ENCODE data around the gene CCDC78. TPM values are rescaled to one million over a fixed set of nuclear protein-coding genes. Genes with fewer than 3 reads are reported as not detected.

Gene CCDC78
- total and polyA plus RNA-seq, 2 donors (not counting 3 experiments of a cell fraction or from before 2014, with no cell fraction given), result 0.50 to 1.3 TPM

DNA sequence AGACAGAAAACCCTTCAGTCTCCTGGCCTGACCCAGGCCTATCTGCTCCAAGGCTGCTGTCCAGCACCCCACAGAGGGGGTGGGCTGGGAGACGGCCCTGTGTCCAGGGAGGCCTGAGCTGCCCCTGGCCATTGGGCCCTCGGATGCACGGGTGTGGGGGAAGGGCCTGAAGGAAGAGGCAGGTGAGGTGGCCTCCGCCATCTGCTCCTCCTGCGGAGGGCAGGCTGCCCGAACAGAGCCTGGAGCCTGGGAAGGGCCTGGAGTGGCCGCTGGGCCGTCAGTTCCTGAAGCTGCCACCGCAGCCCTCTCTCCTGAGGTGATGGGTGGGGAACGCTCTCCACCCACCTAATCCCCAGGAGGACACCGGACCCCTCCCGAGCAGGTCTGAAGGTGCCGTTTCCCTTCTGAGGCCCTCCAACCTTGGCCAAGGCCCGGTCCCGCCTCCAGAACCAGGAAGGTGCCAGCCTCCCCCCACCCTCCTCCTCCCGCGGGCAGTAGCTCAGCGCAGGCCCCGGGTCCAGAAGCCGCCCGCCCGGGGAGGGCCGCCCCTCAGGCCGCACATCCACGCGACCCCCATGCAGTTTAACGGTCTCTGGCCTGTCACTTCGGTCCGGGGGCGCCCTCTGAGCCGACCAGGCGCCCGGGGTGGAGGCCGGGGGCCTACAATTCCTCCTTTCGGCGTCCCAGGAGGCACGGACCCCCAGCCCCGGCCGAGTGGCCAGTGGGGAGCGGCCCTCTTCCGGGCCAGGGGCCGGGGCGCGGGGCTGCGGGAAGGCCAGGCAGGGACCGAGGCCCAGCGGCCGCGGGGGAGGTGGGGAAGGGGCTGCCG, 21.5 kb downstream of the CCDC78 start:
- H3K27me3 ChIP-seq (ENCODE audit: control insufficient read depth in 2 of 2, insufficient read depth in 2 of 2, low read length in 2 of 2), result peaks cover 39 to 44% of the 10 kb centered on the region in 2 experiments
- H3K27ac ChIP-seq (ENCODE audit: insufficient read depth, low read depth, low read length), result no peak overlapping the region
- intact Hi-C loops (cut with micrococcal nuclease), result no loop called here

DNA sequence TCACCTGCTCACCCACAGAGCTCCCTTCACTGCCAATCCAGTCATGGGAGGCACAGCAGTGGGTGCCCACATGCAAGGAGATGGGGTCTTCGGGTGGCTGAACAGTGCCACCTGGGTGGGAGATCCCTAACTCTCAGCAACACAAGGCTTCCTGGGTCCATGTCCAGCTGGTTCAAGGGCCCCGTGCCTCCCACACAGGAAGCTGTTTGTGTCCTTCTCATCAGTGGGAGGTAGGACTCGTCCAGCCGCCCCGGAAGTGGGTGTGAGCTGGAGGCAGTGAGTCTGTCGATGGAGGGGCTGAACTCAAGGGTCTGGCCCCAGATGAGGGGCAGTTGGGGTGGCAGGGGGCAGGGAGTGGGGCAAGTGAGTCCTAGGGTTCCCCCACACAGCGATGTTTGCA, 22.2 kb downstream of the CCDC78 start:
- Histone ChIP-seq H3K36me3 (ENCODE audit: control insufficient read depth in 2 of 2, extremely low read depth in 1 of 2, insufficient read depth in 2 of 2, low read length in 2 of 2) (no peaks in the 10 kb centered on the region), H3K9me3 (replicated peaks; ENCODE audit: control insufficient read depth, insufficient read depth, low read length) (no peaks in the 10 kb centered on the region), H4K20me1 (replicated peaks; ENCODE audit: control insufficient read depth, extremely low read depth, insufficient read depth, low read length) (no peaks in the 10 kb centered on the region), H3K9me1 (replicated peaks; ENCODE audit: control insufficient read depth, extremely low read depth, insufficient read depth, low read length) (no peaks in the 10 kb centered on the region), H3K27me3 (ENCODE audit: control insufficient read depth in 2 of 2, insufficient read depth in 2 of 2, low read length in 2 of 2) (peaks cover 39 to 44% of the 10 kb centered on the region in 2 experiments), H3K27ac (ENCODE audit: insufficient read depth, low read depth, low read length) (no peak overlapping the region), H3K9ac (replicated peaks; ENCODE audit: extremely low read depth, insufficient read depth, low read length) (no peak overlapping the region), H2AFZ (ENCODE audit: low read depth, low read length) (no peak overlapping the region), H3K4me2 (ENCODE audit: insufficient read depth, low read length) (no peak overlapping the region), H3K4me3 (replicated peaks in 1 of 3; ENCODE audit: insufficient read depth in 1 of 3, low read depth in 1 of 3, low read length in 3 of 3) (no peak overlapping the region), H3K79me2 (ENCODE audit: control insufficient read depth, insufficient read depth, low read length) (no peaks in the 10 kb centered on the region), H3K4me1 (ENCODE audit: control insufficient read depth, extremely low read depth, insufficient read depth, low read length) (no peaks in the 10 kb centered on the region)
- dilution Hi-C loops (cut with MboI; ENCODE audit: extremely low pct_ligation_motif_present, low sequenced_read_pairs) (no loop called here), intact Hi-C loops (cut with micrococcal nuclease) (no loop called here)
- no peak for TF ChIP-seq FOS (IDR thresholded peaks at IDR 0.05; ENCODE audit: borderline replicate concordance, insufficient read depth, low read length)
- TF ChIP-seq GATA2 (IDR thresholded peaks at IDR 0.05; ENCODE audit: insufficient read depth, insufficient read length, low read depth, low read length), result no peak
- TF ChIP-seq, protein P1, sequence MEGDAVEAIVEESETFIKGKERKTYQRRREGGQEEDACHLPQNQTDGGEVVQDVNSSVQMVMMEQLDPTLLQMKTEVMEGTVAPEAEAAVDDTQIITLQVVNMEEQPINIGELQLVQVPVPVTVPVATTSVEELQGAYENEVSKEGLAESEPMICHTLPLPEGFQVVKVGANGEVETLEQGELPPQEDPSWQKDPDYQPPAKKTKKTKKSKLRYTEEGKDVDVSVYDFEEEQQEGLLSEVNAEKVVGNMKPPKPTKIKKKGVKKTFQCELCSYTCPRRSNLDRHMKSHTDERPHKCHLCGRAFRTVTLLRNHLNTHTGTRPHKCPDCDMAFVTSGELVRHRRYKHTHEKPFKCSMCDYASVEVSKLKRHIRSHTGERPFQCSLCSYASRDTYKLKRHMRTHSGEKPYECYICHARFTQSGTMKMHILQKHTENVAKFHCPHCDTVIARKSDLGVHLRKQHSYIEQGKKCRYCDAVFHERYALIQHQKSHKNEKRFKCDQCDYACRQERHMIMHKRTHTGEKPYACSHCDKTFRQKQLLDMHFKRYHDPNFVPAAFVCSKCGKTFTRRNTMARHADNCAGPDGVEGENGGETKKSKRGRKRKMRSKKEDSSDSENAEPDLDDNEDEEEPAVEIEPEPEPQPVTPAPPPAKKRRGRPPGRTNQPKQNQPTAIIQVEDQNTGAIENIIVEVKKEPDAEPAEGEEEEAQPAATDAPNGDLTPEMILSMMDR (IDR thresholded peaks at IDR 0.05; ENCODE audit: extremely low read depth in 1 of 2, insufficient read depth in 1 of 2, low read depth in 1 of 2, low read length in 2 of 2), result no peak
- TF ChIP-seq EZH2 (IDR thresholded peaks at IDR 0.05; ENCODE audit: borderline replicate concordance, low read depth, low read length, severe bottlenecking), result no peak
- no peak for TF ChIP-seq POLR2A (IDR thresholded peaks at IDR 0.05; ENCODE audit: low read depth, low read length)
- TF ChIP-seq POLR2AphosphoS5 (IDR thresholded peaks at IDR 0.05; ENCODE audit: insufficient read depth, low read depth, low read length), result no peak
- TF ChIP-seq JUN (IDR thresholded peaks at IDR 0.05; ENCODE audit: borderline replicate concordance, insufficient read depth, insufficient read length, low read depth), result no peak
- no peak for TF ChIP-seq MYC (IDR thresholded peaks at IDR 0.05; ENCODE audit: low read depth, low read length)
- TF ChIP-seq, protein P2, sequence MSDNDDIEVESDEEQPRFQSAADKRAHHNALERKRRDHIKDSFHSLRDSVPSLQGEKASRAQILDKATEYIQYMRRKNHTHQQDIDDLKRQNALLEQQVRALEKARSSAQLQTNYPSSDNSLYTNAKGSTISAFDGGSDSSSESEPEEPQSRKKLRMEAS (IDR thresholded peaks at IDR 0.05; ENCODE audit: insufficient read depth, insufficient read length), result no peak
- DNase-seq (ENCODE audit: low read depth, low spot score), result no peak
- FAIRE-seq, result no peak
- no TSS peak for BruUV-seq (replicated peaks)
- ChIA-PET CTCF (interaction anchor here (0.7 to 2.7 kb wide), 5 partner anchors 11 to 81 kb away, joined by 3 to 10 read pairs (median 4); partner anchors contain the start of genes ANTKMT, METRN and WDR24), POLR2A (no interaction called here)

More for the DNA sequence above, 21.5 kb downstream of the CCDC78 start:
- FAIRE-seq (no peak), DNase-seq (ENCODE audit: low read depth, low spot score) (no peak)
- POLR2A ChIA-PET, result interaction anchor here (0.6 kb wide), 1 partner anchor 364 kb away, joined by 6 read pairs; no protein-coding TSS in a partner anchor
- BruUV-seq (replicated peaks), result no TSS peak
- H4K20me1 ChIP-seq (replicated peaks; ENCODE audit: control insufficient read depth, extremely low read depth, insufficient read depth, low read length), result no peaks in the 10 kb centered on the region
- H2AFZ ChIP-seq (ENCODE audit: low read depth, low read length), result no peak overlapping the region
- TF ChIP-seq FOS (IDR thresholded peaks at IDR 0.05; ENCODE audit: borderline replicate concordance, insufficient read depth, low read length) (no peak), EZH2 (IDR thresholded peaks at IDR 0.05; ENCODE audit: borderline replicate concordance, low read depth, low read length, severe bottlenecking) (peak; percentile 71)
- dilution Hi-C loops (cut with MboI; ENCODE audit: extremely low pct_ligation_motif_present, low sequenced_read_pairs), result no loop called here
- no peak overlapping the region for H3K9ac ChIP-seq (replicated peaks; ENCODE audit: extremely low read depth, insufficient read depth, low read length)
- H3K4me1 ChIP-seq (ENCODE audit: control insufficient read depth, extremely low read depth, insufficient read depth, low read length), result no peaks in the 10 kb centered on the region
- H3K4me3 ChIP-seq (replicated peaks in 1 of 3; ENCODE audit: insufficient read depth in 1 of 3, low read depth in 1 of 3, low read length in 3 of 3), result no peak overlapping the region
- H3K36me3 ChIP-seq (ENCODE audit: control insufficient read depth in 2 of 2, extremely low read depth in 1 of 2, insufficient read depth in 2 of 2, low read length in 2 of 2), result no peaks in the 10 kb centered on the region
- no peaks in the 10 kb centered on the region for H3K9me1 ChIP-seq (replicated peaks; ENCODE audit: control insufficient read depth, extremely low read depth, insufficient read depth, low read length)
- CTCF ChIA-PET, result interaction anchor here (1.4 to 2.7 kb wide), 3 partner anchors 15 to 80 kb away, joined by 3 to 8 read pairs (median 4); partner anchors contain the start of genes ANTKMT and WDR24
- H3K79me2 ChIP-seq (ENCODE audit: control insufficient read depth, insufficient read depth, low read length), result no peaks in the 10 kb centered on the region
- no peak overlapping the region for H3K4me2 ChIP-seq (ENCODE audit: insufficient read depth, low read length)
- no peaks in the 10 kb centered on the region for H3K9me3 ChIP-seq (replicated peaks; ENCODE audit: control insufficient read depth, insufficient read depth, low read length)
